Measurements from ENCODE around the gene STUB1.
A peak's percentile ranks its signal among the peaks of the same experiment; 100 is the strongest.

STUB1 gene

GRCh38 chr16:720990-721764 is 41.0 kb downstream of the STUB1 start, which contains the start of gene ANTKMT:
Gene ANTKMT, plus strand, starts transcription at chr16:721146. Its CDS starts 129 bp downstream, at chr16:721275.
- peaks cover 12% of the 10 kb centered on the region for H3K36me3 Mint-ChIP-seq (ENCODE audit: low read depth)
- peak within 1 kb of the TSS; percentile 89 for H3K27ac Mint-ChIP-seq
- DNase-seq: peak; percentile 90
- peak within 1 kb of the TSS; percentile 85 for H3K4me3 Mint-ChIP-seq
- peaks cover 3% of the 10 kb centered on the region for H3K27me3 Mint-ChIP-seq
- H3K9me3 Mint-ChIP-seq: no peaks in the 10 kb centered on the region
- H3K4me1 Mint-ChIP-seq (ENCODE audit: low read depth): peaks cover 30% of the 10 kb centered on the region

GRCh38 chr16:721765-722540 is 41.7 kb downstream of the STUB1 start:
- Mint-ChIP-seq H3K27ac (peak overlapping the region; percentile 11), H3K4me1 (ENCODE audit: low read depth) (peaks cover 30% of the 10 kb centered on the region), H3K4me3 (peak overlapping the region; percentile 67), H3K9me3 (no peaks in the 10 kb centered on the region), H3K27me3 (no peaks in the 10 kb centered on the region), H3K36me3 (ENCODE audit: low read depth) (peaks cover 12% of the 10 kb centered on the region)
- DNase-seq: no peak

GRCh38 chr16:722835-723633 is 42.8 kb downstream of the STUB1 start:
- no peak overlapping the region for H3K27ac Mint-ChIP-seq

DNA sequence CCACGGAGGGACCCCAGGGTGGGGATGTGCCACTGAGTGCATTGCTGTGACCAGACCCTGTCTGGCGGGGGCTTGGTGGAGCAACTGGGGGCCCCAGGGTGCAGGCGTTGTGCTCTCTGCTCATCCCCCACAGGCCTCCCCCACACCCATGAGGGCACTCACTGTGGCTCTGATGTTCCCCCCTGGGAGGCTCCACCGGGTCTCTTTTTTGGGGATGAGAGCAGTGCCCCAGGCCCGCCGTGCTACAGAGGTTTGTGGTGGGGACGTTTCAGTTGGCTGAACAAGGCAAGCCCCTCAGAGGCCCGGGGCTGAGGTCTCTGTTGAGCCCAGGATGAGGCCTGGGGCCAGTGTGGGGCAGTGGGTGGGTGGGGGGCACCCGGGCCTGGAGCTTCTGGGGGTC is 43.5 kb downstream of the STUB1 start:
- Mint-ChIP-seq H3K4me3 (no peak overlapping the region), H3K9me3 (no peaks in the 10 kb centered on the region), H3K27ac (no peak overlapping the region), H3K27me3 (no peaks in the 10 kb centered on the region), H3K36me3 (ENCODE audit: low read depth) (peaks cover 12% of the 10 kb centered on the region), H3K4me1 (ENCODE audit: low read depth) (peaks cover 29% of the 10 kb centered on the region)
- no peak for DNase-seq

More at GRCh38 chr16:722835-723633, 42.8 kb downstream of the STUB1 start:
- H3K9me3 Mint-ChIP-seq: no peaks in the 10 kb centered on the region
- H3K4me1 Mint-ChIP-seq (ENCODE audit: low read depth): peaks cover 30% of the 10 kb centered on the region
- H3K4me3 Mint-ChIP-seq: peak overlapping the region; percentile 67
- DNase-seq: no peak
- H3K36me3 Mint-ChIP-seq (ENCODE audit: low read depth): peaks cover 12% of the 10 kb centered on the region
- H3K27me3 Mint-ChIP-seq: no peaks in the 10 kb centered on the region

DNA sequence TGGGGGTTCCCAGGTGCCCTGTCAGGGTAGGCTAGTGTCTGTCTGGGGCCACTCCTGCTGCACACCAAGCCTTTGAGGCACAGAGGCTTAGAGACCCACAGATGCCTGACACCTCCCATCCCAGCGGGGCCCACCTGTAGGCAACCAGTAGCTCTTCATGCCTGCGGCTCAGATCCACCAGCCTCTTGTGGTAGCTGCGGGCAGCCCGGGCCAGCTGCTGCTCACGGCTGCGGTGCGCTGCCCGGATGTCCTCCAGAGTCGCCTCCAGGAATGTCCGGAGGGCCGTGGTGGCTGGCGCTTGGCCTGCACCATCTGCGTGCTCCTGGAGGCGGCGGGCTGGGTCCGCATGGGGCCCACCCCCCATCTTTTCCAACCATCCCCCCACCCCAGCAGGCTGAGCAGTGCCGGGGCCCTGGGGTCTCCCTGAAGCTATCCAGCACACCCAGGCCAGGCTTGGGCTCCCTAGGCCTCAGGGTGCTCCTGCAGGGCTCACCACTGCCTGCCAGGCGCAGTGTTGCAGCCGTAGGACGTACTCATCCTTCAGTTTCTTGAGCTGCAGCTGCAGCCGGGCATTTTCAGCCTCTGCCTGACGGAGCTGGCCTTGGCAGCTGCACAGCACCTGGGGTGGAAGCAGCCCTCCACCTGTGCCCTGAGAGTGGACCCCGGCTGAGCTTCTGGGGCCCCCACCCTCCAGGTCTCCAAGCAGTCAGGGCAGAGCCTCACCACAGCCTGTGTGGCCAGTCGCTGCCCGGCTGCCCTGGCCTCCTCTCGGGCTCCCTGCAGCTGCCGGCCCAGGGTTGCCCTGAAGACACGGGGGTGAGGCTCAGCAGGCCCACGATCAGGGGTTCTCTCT is 44.2 kb downstream of the STUB1 start:
- Mint-ChIP-seq H3K4me3 (no peak overlapping the region), H3K27ac (no peak overlapping the region), H3K9me3 (no peaks in the 10 kb centered on the region), H3K4me1 (ENCODE audit: low read depth) (peaks cover 22% of the 10 kb centered on the region), H3K36me3 (ENCODE audit: low read depth) (peaks cover 12% of the 10 kb centered on the region), H3K27me3 (no peaks in the 10 kb centered on the region)
- no peak for DNase-seq

DNA sequence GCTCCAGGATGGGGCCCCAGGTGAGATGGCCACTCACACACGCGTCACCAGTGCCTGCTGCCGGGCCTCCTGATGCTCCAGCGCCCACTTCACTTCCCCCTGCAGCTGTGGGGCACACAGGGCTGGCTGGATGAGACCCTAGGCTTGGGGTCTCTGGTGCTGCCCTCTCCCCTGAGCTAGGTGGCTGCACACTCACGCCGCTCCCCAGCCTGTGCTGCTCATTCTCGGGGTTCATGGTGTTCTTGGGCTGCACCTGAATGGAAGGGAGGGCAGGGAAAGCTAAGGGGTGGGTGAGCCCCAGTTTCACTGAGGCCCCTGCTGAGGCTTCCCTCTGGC is 44.8 kb downstream of the STUB1 start:
- no peaks in the 10 kb centered on the region for H3K9me3 Mint-ChIP-seq
- no peak overlapping the region for H3K27ac Mint-ChIP-seq
- DNase-seq: no peak
- H3K4me3 Mint-ChIP-seq: no peak overlapping the region
- peaks cover 17% of the 10 kb centered on the region for H3K36me3 Mint-ChIP-seq (ENCODE audit: low read depth)
- peaks cover 17% of the 10 kb centered on the region for H3K4me1 Mint-ChIP-seq (ENCODE audit: low read depth)
- no peaks in the 10 kb centered on the region for H3K27me3 Mint-ChIP-seq

GRCh38 chr16:725463-726187 is 45.4 kb downstream of the STUB1 start:
- H3K9me3 Mint-ChIP-seq: no peaks in the 10 kb centered on the region
- no peaks in the 10 kb centered on the region for H3K27me3 Mint-ChIP-seq
- no peak overlapping the region for H3K4me3 Mint-ChIP-seq
- peaks cover 16% of the 10 kb centered on the region for H3K36me3 Mint-ChIP-seq (ENCODE audit: low read depth)
- peak; percentile 43 for DNase-seq
- peaks cover 12% of the 10 kb centered on the region for H3K4me1 Mint-ChIP-seq (ENCODE audit: low read depth)
- no peak overlapping the region for H3K27ac Mint-ChIP-seq

GRCh38 chr16:726188-726437 is 45.9 kb downstream of the STUB1 start:
- H3K4me3 Mint-ChIP-seq: peak overlapping the region; percentile 70
- peak overlapping the region; percentile 73 for H3K27ac Mint-ChIP-seq
- H3K4me1 Mint-ChIP-seq (ENCODE audit: low read depth): peaks cover 12% of the 10 kb centered on the region
- H3K27me3 Mint-ChIP-seq: no peaks in the 10 kb centered on the region
- H3K9me3 Mint-ChIP-seq: no peaks in the 10 kb centered on the region
- peaks cover 18% of the 10 kb centered on the region for H3K36me3 Mint-ChIP-seq (ENCODE audit: low read depth)
- DNase-seq: no peak

GRCh38 chr16:726438-727290 is 46.5 kb downstream of the STUB1 start, which contains the start of the genes CCDC78 and HAGHL:
Gene CCDC78, minus strand, starts transcription at chr16:726443. Its CDS starts 76 bp downstream, at chr16:726367.
Gene HAGHL, plus strand, starts transcription at chr16:727106. Its CDS starts 404 bp downstream, at chr16:727510.
- peak within 1 kb of the TSS; percentile 70 for H3K4me3 Mint-ChIP-seq
- H3K27me3 Mint-ChIP-seq: no peaks in the 10 kb centered on the region
- peaks cover 20% of the 10 kb centered on the region for H3K36me3 Mint-ChIP-seq (ENCODE audit: low read depth)
- peak within 1 kb of the TSS; percentile 73 for H3K27ac Mint-ChIP-seq
- H3K4me1 Mint-ChIP-seq (ENCODE audit: low read depth): peaks cover 12% of the 10 kb centered on the region
- H3K9me3 Mint-ChIP-seq: no peaks in the 10 kb centered on the region
- peak; percentile 79 for DNase-seq

DNA sequence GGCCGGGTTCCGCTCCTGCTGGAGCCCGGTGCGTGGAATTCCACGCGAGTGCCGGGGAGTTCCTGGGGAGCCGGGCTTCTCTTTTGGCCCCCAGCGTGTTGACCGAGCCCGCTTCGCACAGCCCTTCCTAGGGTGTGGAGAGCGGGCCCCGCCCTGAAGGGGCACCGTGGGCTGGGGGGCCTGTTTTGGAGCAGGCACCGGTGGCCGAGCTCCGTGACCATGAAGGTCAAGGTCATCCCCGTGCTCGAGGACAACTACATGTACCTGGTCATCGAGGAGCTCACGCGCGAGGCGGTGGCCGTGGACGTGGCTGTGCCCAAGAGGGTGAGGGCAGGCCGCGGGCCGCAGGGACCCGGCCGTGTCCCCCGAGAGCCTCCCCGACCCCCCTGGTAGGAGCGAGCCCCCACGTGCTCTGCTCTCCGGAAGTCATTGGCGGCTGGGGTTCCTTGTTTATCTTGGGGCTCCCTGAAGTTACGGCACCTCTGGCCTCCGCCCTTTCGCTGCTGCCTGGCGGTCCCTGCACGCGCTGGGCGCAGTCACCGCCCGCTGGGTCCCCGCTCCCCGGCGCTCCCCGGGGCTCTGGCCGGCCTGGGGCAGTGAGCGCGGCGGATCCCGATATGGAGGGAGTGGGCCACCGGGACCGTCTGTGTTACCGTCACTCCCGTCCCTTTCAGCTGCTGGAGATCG is 47.2 kb downstream of the STUB1 start:
- no peak overlapping the region for H3K27ac Mint-ChIP-seq
- no peaks in the 10 kb centered on the region for H3K9me3 Mint-ChIP-seq
- H3K4me1 Mint-ChIP-seq (ENCODE audit: low read depth): peaks cover 9% of the 10 kb centered on the region
- H3K4me3 Mint-ChIP-seq: peak overlapping the region; percentile 70
- H3K27me3 Mint-ChIP-seq: no peaks in the 10 kb centered on the region
- peaks cover 28% of the 10 kb centered on the region for H3K36me3 Mint-ChIP-seq (ENCODE audit: low read depth)
- DNase-seq: peak; percentile 64

DNA sequence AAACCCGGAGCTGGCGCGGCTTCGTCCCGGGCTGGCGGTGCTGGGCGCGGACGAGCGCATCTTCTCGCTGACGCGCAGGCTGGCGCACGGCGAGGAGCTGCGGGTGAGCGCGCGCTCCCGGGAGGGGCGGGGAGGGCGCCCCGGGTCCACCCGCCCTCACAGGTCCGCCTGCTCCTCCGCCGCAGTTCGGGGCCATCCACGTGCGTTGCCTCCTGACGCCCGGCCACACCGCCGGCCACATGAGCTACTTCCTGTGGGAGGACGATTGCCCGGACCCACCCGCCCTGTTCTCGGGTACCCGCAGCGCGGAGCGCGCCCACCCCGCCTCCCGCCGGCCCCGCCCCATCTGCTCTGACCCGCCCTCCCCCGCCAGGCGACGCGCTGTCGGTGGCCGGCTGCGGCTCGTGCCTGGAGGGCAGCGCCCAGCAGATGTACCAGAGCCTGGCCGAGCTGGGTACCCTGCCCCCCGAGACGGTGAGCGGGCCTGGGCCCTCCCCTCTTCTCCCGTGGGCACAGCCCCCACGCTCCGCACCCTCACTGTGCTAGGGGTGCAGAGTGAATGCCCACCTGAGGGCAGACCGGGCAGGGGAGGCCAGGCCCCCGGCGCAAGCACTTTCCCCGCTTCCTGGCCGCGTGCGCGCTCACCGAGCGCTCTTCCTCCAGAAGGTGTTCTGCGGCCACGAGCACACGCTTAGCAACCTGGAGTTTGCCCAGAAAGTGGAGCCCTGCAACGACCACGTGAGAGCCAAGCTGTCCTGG is 48.1 kb downstream of the STUB1 start:
- H3K9me3 Mint-ChIP-seq: no peaks in the 10 kb centered on the region
- peaks cover 31% of the 10 kb centered on the region for H3K36me3 Mint-ChIP-seq (ENCODE audit: low read depth)
- H3K27me3 Mint-ChIP-seq: no peaks in the 10 kb centered on the region

More for the DNA sequence above, 48.1 kb downstream of the STUB1 start:
- peaks cover 5% of the 10 kb centered on the region for H3K4me1 Mint-ChIP-seq (ENCODE audit: low read depth)
- H3K27ac Mint-ChIP-seq: peak overlapping the region; percentile 63
- peak; percentile 79 for DNase-seq
- peak overlapping the region; percentile 70 for H3K4me3 Mint-ChIP-seq

Measured in activated T-cell treated with anti-CD3 and anti-CD28 coated beads, Interleukin-2, amount 50 U/mL, for 24 hours (primary cell).